ENCODE results near the gene SKIC2.
"Not testable (repeated sequence)": the region's sequence is repeated elsewhere in the genome, so short reads cannot be mapped to it uniquely, and the experiment has no call there.

Gene SKIC2

DNA sequence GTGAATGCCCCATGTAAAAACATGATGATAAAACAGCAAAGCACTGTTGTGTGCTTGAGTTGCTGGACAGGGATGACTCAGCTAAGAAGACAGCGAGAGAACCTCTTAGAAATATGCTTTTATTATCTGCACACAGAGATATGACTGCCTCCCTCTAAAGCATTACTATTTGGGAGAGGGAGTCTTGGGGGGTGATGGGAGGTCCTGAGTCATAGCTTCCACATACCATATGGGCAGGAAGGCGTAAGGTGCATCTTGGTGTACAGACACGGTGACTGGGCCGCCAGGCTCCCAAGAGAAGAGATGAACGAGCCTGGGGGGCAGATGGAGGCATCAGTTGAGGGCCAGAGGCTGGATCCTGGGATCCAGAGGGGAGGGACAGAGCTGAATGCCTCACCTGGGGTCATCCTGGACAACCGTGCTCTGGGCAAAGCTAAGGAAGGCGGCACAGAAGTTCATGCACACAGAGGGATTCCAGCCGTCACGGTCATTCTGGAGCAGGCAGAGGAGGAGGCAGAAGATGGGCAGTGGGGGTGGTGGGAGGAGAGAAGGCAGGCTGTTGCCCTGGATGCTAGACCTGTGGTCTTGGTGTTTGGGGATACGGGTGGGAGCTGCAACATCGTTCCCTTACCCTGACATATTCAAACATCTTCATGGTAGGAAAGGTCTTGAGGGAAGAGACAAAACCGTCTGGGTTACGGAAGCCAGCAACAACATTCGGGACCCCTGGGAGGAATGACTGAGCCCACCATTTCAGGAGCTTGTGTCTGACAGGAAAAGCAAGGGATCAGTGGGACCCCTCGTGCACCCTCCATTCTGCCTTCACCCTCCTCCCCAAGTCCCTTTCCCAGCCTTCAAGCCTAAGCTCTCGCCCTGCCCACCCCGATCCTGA, 11.0 kb downstream of the SKIC2 start:
- no peak for DNase-seq

DNA sequence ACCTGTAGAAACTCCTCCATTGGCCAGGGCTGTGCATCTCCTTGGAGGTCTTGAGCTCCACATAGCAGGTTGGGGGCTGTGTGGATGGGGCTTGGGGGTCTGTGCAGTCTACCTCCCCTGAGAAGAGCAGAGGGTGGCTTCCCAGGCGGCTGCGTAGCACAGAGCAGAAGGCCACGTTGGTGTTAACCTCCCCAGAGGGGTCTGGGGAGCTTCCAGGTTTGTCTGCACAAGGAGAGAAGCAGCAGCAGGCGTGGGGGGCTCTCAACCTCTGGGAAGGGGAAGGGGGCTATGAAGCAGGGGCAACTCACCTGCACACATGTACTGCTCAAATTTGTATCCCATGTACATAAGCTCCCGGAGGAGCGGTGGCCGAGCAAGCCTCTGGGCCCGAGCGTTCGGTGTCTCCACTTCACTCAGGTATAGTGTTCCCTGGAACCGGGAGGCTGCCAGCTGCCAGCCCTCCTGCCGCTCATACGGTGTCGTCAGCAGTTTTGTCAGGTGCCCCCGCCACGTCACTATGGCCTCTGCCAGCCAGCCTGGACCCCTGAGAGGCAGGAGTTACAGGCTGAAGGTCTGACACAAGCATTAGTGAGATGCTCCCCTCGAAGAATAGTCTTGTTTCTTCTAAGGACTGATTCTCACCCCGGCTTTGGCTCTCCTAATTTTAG, 11.8 kb downstream of the SKIC2 start:
- no peak for DNase-seq

DNA sequence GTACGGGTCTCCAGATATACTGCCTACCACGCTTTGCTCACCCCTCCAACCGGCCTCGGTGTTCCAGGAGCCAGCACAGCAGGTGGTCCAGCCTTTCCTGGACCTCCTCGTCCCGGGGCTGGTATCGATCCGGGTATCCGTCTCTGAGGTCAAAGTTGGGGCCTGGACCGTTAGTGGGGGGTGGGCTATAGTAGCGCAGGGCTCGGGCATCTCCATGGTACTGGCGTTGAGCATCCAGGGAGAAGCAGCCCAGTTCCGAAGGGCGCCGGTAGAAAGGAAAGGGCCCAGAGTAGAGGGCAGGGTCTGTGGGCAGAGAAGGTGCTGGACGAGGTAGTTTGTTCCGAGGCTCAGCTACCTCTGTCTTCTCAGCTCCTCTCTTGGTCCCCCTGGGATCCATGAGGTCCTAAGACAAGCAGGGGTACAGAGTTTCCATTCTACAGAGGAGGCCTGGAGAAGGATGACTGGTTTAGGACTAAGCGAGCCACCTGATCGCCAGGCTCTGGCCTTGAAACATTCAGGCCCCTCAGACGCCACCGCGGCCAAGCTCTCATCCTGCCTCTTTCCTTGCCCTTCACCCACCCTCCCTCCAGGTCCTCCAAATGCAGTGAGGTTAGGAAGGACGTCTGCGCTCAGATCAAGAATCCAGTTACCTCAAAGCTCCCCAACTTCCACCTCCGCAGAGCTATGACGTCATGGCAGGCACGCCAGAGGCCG, 12.5 kb downstream of the SKIC2 start:
- DNase-seq = no peak

DNA sequence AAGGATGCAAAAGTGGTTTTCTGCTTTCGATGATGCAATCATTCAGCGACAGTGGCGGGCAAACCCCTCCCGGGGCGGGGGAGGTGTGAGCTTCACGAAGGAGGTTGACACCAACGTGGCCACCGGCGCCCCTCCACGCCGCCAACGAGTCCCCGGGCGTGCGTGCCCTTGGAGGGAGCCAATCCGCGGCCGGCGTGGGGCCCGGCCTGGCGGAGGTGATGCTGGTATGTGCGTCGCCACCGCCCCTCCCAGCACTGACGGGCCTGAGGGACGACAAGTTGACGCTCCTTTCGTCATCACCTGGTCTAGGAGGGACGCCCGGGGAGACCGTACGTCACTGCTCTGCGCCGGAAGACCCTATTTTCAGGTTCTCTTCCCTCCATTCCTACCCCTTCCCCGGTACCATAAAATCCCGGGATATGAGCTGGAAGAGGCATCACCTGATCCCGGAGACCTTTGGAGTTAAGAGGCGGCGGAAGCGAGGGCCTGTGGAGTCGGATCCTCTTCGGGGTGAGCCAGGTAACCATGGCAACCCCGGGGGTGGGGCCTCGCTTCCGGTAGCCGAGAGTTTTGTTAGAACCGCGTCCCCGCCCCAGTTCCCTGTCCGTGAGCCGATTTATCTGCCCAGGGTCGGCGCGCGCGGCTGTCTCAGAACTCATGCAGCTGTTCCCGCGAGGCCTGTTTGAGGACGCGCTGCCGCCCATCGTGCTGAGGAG, 13.2 kb downstream of the SKIC2 start, which contains the start of gene DXO:
DXO (minus strand) TSS at position 146 of the 716 bp plus-strand sequence. CDS start 463 bp downstream, outside the sequence.
- peak; percentile 97 to 99 (median 98) for DNase-seq

DNA sequence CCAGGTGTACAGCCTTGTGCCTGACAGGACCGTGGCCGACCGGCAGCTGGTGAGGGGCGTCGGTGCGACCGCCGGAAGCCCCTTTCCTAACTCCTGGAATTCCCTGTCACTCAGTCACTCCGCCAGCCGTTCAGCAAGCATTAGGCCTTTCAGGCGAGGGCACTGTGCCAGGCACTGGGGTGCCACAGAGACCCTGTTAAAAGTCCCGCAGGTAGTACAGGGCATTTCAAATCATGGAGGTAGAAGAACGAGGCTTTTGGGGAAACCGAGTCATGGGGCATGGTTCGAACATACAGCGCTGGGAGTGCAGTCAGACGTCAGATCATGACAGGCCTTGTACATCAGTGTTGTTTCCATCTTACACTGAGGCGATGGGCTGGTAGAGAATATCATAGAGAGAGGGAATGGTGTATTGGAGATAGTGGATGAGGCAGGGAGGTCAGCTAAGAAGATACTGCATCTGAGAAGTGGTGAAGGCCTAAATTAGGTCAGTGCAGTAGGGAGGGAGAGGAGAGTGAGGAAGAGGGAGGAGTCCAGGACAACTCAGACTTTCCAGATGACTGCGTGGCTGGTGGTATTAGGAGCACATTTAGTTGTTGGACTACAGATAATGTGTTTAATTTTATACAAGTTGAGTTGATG, 13.9 kb downstream of the SKIC2 start:
- DNase-seq = no peak

DNA sequence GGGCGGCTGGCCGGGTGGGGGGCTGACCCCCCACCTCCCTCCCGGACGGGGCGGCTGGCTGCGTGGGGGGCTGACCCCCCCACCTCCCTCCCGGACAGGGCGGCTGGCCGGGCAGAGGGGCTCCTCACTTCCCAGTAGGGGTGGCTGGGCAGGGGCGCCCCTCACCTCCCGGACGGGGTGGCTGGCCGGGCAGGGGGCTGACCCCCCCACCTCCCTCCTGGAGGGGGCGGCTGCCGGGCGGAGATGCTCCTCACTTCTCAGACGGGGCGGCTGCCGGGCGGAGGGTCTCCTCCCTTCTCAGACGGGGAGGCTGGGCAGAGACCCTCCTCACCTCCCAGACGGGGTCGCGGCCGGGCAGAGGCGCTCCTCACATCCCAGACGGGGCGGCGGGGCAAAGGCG, 17.1 kb downstream of the SKIC2 start:
- DNase-seq = not testable (repeated sequence)

DNA sequence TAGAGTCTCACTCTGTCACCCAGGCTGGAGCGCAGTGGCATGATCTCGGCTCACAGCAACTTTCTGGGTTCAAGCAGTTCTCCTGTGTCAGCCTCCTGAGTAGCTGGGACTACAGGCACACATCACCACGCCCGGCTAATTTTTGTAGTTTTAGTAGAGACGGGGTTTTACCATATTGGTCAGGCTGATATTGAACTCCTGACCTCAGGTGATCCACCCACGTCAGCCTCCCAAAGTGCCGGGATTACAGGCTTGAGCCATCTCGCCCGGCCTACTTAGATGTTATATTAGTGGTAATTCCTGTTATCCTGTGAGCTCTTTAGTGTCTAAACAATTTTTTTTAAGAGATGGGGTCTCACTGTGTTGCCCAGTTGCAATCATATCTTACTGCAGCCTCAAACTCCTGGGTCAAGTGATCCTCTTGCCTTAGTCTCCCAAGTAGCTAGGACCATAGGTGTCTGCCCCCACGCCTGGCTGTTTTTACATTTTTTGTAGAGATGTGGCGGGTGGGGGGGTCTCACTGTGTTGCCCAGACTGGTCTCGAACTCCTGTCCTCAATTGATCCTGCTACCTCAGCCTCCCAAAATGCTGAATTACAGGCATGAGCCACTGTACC, 18.9 kb downstream of the SKIC2 start:
- DNase-seq = no peak

DNA sequence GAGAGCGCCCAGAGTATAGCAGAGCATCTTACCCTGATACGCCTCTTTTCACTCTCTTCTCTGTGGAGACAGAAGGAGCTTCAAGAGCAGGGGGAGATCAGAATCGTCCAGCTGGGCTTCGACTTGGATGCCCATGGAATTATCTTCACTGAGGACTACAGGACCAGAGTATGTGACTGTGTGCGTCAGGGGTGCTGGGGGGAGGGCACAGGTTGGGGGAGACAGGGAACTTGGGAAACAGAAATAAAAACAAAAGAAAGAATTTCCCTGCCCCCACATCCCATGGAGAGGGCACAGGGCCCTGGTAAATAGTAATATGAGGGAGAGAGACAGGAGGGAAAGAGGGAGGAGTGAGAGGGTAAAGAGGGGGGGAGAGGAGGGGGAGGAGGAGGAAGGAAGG, 19.9 kb downstream of the SKIC2 start:
- DNase-seq = no peak

DNA sequence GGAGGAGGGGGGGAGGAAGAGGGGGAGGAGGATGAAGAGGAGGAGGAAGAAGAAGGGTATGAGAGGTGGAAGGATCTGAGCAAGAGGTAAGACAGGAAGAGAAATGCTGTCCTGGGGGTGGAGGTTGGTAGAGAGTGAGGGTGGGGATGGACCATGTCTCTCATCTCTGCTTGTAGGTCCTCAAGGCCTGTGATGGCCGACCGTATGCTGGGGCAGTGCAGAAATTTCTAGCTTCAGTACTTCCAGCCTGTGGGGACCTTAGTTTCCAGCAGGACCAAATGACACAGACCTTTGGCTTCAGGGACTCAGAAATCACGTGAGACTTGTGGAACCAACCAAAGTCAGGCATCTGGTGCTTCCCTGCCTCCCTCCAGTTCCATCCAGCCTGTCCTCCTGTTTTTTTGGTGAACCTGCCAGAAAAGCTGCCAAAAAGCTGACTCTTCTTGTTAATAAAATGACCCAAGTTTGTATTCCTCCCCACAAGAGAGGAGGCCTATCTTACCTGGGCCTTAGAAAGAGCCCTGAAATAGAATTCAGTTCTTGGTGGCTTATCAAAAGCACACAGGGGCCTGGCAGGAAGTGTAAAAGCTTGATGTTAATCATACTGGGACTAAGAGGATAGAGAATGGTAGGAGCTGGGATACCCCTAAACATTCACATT, 20.4 kb downstream of the SKIC2 start:
- DNase-seq = no peak

DNA sequence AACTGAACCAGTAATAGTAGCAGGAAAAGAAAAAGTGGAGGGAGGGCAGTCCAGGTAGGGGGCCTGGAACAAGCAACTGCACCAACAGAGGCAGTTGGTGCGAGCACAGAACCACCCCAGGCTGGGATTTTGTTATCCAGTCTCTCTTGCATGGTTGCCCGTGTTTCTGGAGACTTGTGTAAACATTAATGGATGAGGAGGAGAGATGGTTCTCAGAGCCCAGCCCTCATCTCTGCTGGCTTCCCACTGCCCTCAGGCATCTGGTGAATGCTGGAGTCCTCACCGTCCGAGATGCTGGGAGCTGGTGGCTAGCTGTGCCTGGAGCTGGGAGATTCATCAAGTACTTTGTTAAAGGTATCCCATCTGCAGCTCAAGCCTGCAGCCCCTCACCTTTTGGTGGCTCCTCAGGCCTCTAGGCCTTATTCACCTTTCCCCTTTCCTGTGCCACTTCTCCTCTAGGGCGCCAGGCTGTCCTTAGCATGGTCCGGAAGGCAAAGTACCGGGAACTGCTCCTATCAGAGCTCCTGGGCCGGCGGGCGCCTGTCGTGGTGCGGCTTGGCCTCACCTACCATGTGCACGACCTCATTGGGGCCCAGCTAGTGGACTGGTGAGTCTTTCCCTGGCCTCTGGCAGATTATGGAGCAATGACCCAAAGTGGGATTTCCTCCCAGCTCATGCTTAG, 21.4 kb downstream of the SKIC2 start:
- DNase-seq = not testable (repeated sequence)

DNA sequence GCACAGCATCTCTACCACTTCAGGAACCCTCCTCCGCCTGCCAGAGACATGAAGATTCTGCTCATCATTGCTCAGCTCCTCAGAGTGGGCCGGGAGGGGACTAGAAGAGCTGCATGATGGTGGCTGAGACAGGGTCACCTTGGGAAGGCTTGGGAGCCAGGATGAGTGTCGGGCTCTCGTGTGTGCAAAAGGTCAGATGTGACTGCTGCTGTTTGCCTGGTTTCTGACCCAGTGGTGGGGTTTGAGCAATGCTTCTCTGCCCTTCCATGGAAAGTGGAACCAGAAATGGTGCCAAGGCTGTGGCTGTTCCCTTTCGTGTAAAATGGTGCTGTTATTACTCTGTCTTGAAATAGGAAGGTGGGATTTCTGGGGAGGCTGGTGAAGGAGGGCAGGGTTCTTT, 22.0 kb downstream of the SKIC2 start:
- not testable (repeated sequence) for DNase-seq

DNA sequence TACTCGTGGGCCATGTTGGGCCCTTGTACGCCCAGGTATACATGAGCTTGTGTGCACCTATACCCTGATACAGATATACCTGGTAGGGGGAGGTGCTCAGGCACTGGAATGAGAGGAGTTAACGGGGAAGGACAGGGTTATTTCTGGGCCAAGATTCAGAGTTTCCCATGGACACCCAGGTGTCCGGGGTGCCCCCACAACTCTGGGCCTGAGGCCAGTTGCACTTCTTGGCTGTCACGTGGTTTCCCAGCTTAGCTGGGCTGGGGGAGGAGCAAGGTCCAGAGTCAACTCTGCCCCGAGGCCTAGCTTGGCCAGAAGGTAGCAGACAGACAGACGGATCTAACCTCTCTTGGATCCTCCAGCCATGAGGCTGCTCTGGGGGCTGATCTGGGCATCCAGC, 22.8 kb downstream of the SKIC2 start, which contains the start of gene C4A:
C4A (plus strand) TSS at position 314 of the 400 bp plus-strand sequence; CDS start at position 365, 51 bp downstream.
- not testable (repeated sequence) for DNase-seq

DNA sequence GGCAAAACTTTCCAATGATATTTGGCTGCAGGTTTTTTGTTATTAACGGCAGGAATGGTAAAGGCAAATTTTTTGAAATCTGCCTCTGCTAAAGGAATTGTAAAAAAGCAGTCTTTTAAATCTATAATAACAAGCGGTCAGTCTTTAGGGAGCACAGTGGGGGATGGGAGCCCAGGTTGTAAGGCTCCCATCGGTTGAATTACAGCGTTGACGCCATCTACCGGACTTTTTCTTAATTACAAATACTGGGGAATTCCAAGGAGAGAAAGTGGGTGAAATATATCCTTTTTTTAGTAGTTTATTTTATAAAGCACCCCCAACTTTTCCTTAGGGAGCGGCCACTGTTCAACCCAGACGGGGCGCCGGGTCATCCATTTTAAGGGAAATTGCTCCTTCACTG, 30.4 kb downstream of the SKIC2 start:
- DNase-seq = not testable (repeated sequence)

DNA sequence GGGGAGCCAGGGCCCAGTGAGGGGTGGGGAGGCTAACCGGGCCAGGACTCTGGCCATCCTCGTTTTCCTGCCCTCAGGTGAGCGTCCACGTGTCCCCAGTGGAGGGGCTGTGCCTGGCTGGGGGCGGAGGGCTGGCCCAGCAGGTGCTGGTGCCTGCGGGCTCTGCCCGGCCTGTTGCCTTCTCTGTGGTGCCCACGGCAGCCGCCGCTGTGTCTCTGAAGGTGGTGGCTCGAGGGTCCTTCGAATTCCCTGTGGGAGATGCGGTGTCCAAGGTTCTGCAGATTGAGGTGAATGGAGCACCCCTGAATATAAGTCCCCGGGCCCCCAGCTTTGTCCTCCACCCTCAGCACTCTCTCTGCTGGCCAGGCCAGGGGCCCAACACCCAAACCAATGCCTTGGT, 35.4 kb downstream of the SKIC2 start:
- not testable (repeated sequence) for DNase-seq

DNA sequence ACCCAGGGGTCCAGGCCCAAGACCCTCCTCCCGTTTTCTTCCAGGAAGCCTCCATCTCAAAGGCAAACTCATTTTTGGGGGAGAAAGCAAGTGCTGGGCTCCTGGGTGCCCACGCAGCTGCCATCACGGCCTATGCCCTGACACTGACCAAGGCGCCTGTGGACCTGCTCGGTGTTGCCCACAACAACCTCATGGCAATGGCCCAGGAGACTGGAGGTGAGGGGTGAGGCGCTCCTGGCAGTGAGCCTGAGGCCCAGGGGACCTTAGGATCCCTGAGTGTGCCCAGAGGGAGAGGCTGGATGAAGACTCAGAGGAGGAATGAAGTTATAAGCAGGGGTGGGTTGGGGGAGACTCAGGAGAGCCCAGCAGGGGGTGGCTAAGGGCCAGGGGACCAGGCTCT, 37.4 kb downstream of the SKIC2 start:
- not testable (repeated sequence) for DNase-seq

DNA sequence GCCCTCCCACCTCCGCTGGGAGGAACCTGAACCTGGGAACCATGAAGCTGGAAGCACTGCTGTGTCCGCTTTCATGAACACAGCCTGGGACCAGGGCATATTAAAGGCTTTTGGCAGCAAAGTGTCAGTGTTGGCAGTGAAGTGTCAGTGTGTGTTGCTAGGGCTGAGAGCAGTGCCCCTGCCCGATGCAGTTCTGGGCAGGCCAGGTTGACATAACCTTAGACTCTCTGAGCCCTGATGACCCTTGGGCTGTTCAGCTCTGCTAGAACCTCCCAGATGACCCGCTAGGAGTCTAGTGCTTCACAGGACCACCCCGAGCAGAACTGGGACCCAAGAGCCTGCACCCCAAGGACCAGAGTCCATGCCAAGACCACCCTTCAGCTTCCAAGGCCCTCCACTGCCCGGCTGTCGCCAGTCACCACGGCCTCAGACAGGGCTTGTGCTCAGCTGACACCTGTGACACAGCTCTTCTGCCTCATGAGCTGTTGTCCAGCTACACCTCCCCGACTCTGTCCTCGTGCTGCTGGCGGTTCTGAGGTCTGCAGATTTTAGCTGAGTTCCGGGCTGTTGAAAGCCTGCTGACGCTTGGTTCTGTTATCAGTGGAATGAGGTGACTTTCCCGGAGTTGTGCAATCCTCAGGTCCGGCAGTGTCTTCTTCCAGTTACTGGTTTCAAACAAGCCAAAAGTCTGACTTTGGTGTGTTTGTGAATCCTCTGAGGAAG, 43.7 kb downstream of the SKIC2 start:
- not testable (repeated sequence) for DNase-seq

DNA sequence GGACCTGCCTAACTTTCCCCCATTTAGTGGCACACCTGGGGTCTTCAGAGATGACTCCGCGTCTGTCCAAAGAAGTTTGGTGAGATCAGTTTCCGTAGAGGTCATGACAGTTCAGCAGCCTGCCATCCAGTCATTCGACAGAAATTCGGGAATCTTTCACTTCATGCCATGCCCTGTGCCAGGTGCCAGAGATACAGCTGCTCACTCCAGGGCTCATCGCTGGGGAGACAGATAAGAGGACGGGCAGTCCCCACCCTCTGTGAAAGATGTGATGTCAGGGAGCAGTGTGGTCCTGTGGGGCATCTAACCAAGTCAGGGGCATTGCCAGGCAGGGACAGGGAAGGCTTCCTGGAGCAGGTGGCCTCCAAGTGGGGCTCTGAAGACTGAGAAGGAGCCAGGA, 44.3 kb downstream of the SKIC2 start:
- DNase-seq = not testable (repeated sequence)

DNA sequence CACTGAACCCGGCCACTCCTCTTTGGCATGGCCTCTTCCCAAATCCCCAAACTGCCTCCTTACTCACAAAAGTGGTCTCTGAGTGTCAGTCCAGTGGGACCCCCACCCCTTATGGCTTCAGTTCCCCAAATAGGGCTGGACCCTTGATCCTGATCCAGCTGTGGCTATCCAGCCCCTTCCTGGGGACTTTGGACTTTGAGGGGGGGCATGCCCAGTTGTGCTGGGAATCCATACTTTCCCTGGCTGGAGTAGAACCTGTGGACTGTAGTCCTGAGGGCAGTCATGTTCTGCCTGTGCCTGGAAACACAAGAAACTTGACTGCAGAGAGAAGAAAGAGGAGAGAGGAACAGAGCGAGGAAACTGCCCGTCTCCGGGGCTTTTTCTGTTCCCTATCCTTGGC, 45.4 kb downstream of the SKIC2 start:
- not testable (repeated sequence) for DNase-seq

DNA sequence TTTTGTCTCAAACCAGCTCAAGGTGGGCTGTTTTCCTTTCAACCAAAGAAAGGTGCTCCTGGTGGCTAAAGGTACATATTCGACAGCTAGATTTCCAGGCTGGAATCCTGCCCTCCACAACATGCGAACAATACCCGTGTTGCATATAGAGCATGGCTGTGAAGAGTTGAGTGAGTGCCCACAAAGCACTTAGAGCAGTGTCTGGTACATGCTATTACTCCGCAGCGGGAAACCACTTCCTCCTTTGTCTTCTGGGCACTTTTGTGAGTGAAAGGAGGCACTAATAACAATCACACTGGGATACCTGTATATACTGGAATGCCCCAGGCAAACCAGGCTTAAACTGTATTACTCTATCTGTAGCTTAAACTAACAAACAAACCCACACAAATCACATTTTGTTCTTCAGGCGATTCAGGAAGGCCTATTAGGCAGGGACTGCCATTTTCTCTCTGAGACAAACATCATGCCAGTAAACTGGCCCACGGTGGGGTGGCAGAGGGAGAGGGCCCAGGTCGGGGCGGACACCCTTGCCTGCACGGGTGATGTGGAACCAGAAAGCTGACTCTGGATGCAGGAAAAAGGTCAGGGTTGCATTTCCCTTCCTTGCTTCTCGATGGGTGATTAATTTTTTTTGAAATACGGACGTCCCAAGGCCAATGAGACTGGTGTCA, 46.0 kb downstream of the SKIC2 start:
- DNase-seq = not testable (repeated sequence)

Data from T-helper 1 cell (primary cell).